GM12873 (cell line): ENCODE results near the gene DROSHA.

Experiments
- CTCF ChIP-seq: IDR thresholded peaks from 2 replicates; pipeline ENCODE4 v1.5.1; 2012; ENCODE audit warnings: low read depth, mild to moderate bottlenecking, moderate library complexity, low read length, control low read depth; ENCODE audit not compliant: insufficient read depth; ENCODE audit errors: missing control alignments

Gene DROSHA

GRCh38 chr5:31465291-31465690 is 66.6 kb downstream of the DROSHA start:
- no peak for TF ChIP-seq CTCF

GRCh38 chr5:31464081-31464480 is 67.8 kb downstream of the DROSHA start:
- no peak for TF ChIP-seq CTCF

GRCh38 chr5:31463351-31463750 is 68.5 kb downstream of the DROSHA start:
- no peak for TF ChIP-seq CTCF

- no peak for TF ChIP-seq CTCF
These were observed 72.3 kb downstream of the DROSHA start for GRCh38 chr5:31459594-31459993.

- no peak for TF ChIP-seq CTCF
These were observed 76.7 kb downstream of the DROSHA start for GRCh38 chr5:31455172-31455571.

GRCh38 chr5:31453522-31453921 is 78.4 kb downstream of the DROSHA start:
- TF ChIP-seq CTCF: no peak

- no peak for TF ChIP-seq CTCF
These were observed 79.6 kb downstream of the DROSHA start for GRCh38 chr5:31452314-31452713.
